Omental fat pad (tissue), 4 donors: Measurements from ENCODE around the gene ARHGAP45. TPM values are rescaled to one million over a fixed set of nuclear protein-coding genes. Genes with fewer than 3 reads are reported as not detected.

ENCODE experiments used
- ATAC-seq: fragments of 150-250 bp; one replicate; pipeline ENCODE4 v1.9.1; 2016; ENCODE audit warnings: mild to moderate bottlenecking, moderate library complexity; ENCODE audit not compliant: low FRiP score
- DNase-seq: peaks from one replicate; pipeline ENCODE4 v3.0.0-alpha.2; 2019; ENCODE audit warnings: low spot score
- CTCF ChIP-seq, 3 donors: fragments of 450-650 bp; IDR thresholded peaks; one replicate each; pipeline ENCODE4 v1.5.1; 2016 to 2017; ENCODE audit warnings: antibody characterized with exemption in 3 of 3, mild to moderate bottlenecking in 3 of 3, moderate library complexity in 2 of 3
- total RNA-seq, 4 donors: library from RNA; depleted of rRNA; stranded (reverse); fragments of >200 nt; gene quantifications; one replicate each; pipeline ENCODE4 v1.1.0, GENCODE V29; 2016

The ARHGAP45 gene
- total RNA-seq, 4 donors from 2014 or later, result 21.4 to 97.6 (median 36.3) TPM

DNA sequence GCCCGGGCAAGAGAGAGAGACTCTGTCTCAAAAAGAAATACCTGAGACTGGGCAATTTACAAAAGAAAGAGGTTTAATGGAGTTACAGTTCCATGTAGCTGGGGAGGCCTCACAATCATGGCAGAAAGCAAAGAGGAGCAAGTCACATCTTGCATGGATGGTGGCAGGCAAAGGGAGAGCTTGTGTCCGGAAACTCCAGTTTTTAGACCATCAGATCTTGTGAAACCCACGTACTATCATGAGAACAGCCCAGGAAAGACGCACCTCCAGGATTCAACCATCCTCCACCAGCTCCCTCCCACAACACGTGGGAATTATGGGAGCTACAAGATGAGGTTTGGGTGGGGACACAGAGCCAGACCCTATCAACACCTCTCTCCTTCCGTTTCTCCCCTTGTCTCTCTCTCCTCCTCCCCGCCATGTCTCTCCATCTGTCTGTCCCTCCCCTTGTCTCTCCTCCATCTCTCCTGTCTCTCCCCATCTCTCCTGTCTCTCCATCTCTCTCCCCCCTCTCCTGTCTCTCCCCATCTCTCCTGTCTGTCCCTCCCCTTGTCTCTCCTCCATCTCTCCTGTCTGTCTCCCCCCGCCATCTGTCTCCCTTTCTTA, 18.2 kb downstream of the ARHGAP45 start:
- no peak for TF ChIP-seq CTCF (IDR thresholded peaks at IDR 0.05)
- ATAC-seq, result no peak
- no peak for DNase-seq

DNA sequence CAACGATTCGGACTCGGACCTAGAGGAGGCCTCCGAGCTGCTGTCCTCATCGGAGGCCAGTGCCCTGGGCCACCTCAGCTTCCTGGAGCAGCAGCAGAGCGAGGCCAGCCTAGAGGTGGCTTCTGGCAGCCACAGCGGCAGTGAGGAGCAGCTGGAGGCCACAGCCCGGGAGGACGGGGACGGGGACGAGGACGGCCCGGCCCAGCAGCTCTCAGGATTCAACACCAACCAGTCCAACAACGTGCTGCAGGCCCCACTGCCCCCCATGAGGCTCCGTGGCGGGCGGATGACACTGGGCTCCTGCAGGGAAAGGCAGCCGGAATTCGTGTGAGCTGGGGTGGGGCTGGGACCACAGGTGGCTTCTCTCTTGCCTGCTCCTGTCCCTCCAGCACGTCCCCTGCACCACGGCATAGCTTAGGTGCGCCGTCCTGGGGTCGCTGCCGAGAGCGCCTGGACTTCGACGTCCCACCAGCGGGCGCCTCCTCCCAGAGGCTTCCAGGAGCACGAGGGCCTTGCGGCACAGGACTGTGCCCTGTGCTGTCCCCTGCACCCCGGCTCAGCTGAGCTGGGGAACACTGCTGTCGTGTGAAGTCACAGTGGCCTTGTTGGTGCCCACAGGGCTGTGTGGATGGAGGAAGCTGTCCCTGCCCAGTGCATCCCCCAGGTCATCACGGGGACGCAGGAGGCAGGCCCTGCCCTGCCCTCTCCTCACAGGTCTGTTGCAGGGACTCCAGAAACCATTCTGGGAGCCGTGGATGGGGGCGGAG, 18.9 kb downstream of the ARHGAP45 start:
- TF ChIP-seq CTCF (IDR thresholded peaks at IDR 0.05), result no peak
- ATAC-seq (no peak), DNase-seq (no peak)

- ATAC-seq, result no peak
- DNase-seq, result no peak
- no peak for TF ChIP-seq CTCF (IDR thresholded peaks at IDR 0.05)
Observed at GRCh38 chr19:1086613-1087012, 19.6 kb downstream of the ARHGAP45 start.

- ATAC-seq (no peak), DNase-seq (no peak)
Observed at GRCh38 chr19:1087813-1088415, 20.9 kb downstream of the ARHGAP45 start.

GRCh38 chr19:1088416-1089010, 21.5 kb downstream of the ARHGAP45 start:
- no peak for TF ChIP-seq CTCF (IDR thresholded peaks at IDR 0.05)
- ATAC-seq (no peak), DNase-seq (no peak)

More at GRCh38 chr19:1087813-1088415, 20.9 kb downstream of the ARHGAP45 start:
- TF ChIP-seq CTCF (IDR thresholded peaks at IDR 0.05), result no peak

DNA sequence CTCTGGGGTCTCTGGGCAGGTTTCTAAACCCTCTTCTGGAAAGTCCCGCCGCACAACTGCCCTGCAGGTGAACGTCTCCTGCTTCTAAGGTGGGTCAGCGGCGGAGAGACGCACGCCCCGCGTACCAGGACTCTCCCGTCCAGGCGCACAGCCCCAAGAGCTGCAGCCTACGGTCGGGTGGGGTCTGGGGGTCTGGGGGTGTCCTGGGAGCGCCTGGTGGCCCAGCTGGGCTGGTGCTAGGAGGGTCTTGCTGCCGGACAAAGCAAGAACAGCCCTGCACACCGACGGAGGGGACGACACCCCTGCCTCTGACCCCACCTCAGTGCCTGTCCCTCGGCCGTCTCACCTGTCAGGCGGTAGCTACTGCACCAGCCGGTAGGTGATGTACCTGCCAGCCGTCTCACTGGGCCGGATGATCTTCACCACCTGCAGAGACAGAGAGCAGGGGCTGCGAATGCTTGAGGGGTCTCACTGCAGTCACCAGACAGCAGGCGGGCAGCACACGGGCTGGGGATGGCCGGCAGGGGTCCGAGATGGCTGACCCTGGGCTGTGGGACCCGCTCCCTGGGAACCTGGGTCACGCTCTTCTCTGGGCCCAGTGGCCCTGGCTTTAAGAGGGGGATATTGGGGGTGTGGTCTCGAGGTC, 22.3 kb downstream of the ARHGAP45 start:
- ATAC-seq (no peak), DNase-seq (no peak)
- no peak for TF ChIP-seq CTCF (IDR thresholded peaks at IDR 0.05)
